Vagina (tissue), 2 donors: ENCODE data around the gene DIO3. TPM values are rescaled to one million over a fixed set of nuclear protein-coding genes. Genes with fewer than 3 reads are reported as not detected.

Source experiments
- DNase-seq, 2 donors: peaks; one replicate each; pipeline ENCODE4 v3.0.0-alpha.2; 2017; ENCODE audit errors: extremely low spot score in 2 of 2
- H3K27ac ChIP-seq: fragments of 200-600 bp; sonication (generic); one replicate; pipeline ENCODE4 v1.5.1; 2019
- H3K27me3 ChIP-seq: fragments of 200-600 bp; sonication (generic); one replicate; pipeline ENCODE4 v1.5.1; 2019
- H3K36me3 ChIP-seq, 2 donors: fragments of 200-600 bp; sonication (generic); one replicate each; pipeline ENCODE4 v1.5.1; 2017 to 2019
- H3K4me1 ChIP-seq: fragments of 200-600 bp; sonication (generic); one replicate; pipeline ENCODE4 v1.5.1; 2019
- H3K4me3 ChIP-seq, 2 donors: fragments of 200-600 bp; sonication (generic); 1 replicate in 1 of 2; 2 replicates in 1 of 2; pipeline ENCODE4 v1.5.1; 2016 to 2019
- H3K9me3 ChIP-seq: fragments of 200-600 bp; sonication (generic); one replicate; pipeline ENCODE4 v1.5.1; 2019
- POLR2A ChIP-seq, 2 donors: fragments of 450-650 bp; IDR thresholded peaks; one replicate each; pipeline ENCODE4 v1.6.1; 2017; ENCODE audit warnings: antibody characterized with exemption in 2 of 2, mild to moderate bottlenecking in 2 of 2, moderate library complexity in 2 of 2
- POLR2AphosphoS5 ChIP-seq, 2 donors: sonication (generic); formaldehyde crosslinking; IDR thresholded peaks; one replicate each; pipeline ENCODE4 v1.9.0; 2017; ENCODE audit warnings: antibody characterized with exemption in 2 of 2, mild to moderate bottlenecking in 2 of 2, low read depth in 1 of 2; ENCODE audit not compliant: insufficient read depth in 1 of 2
- intact Hi-C: fragments of 100-400 bp; cut with DNase I; formaldehyde crosslinking; loops from one replicate; pipeline ENCODE4 v1.15.1; 2023
- total RNA-seq: library from RNA; depleted of rRNA; stranded (reverse); fragments of >200 nt; gene quantifications from one replicate; pipeline ENCODE4 v1.2.3, GENCODE V29; 2016
- TF ChIP-seq, protein P1 (sequence below), 3 experiments: fragments of 450-650 bp in 2 of 3; fragments of 200-600 bp in 1 of 3; sonication (generic) in 1 of 3; IDR thresholded peaks; one replicate each; pipeline ENCODE4 v1.5.1; 2017 to 2019; ENCODE audit warnings: antibody characterized with exemption in 3 of 3, mild to moderate bottlenecking in 2 of 3, moderate library complexity in 2 of 3

The DIO3 gene
- total RNA-seq, 1 donor from 2014 or later: 52.1 TPM

DNA sequence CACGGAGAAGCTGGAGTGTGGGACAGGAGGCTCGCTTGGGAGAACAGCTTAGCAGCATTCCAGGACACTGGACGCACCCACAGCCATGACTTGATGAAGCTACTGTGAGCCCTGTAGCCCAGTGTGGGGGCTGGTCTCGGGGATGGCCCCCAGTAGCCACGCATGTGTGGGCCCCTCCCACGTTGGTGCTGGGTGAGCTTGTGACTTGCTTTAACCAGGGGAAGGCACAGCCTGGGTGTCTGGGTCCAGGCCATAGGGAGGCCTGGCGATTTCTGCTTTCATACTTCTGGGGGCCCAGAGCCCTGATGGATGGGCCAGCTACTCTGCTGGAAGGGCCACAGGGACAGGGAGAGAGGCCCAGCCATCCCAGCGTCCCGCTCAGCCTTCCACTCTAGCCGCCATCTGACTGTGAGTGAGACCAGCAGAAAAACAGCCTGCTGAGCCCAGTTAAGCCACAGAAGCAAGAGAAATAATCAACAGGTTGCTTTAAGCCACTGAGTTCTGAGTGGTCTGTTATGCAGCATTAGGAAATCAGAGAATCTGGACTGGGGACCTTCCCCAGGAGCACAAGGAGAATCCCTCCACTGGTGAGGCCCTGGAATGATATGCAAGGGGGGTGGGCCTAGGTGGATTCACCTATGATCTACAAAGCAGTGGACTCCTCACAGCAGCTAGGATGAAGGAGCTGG, 16.1 kb downstream of the DIO3 start:
- Histone ChIP-seq H3K27me3 (no peaks in the 10 kb centered on the region), H3K27ac (no peak overlapping the region), H3K4me3 (no peak overlapping the region), H3K9me3 (no peaks in the 10 kb centered on the region), H3K4me1 (no peaks in the 10 kb centered on the region), H3K36me3 (no peaks in the 10 kb centered on the region)
- no peak for DNase-seq
- intact Hi-C loops: no loop called here
- TF ChIP-seq, protein P1, sequence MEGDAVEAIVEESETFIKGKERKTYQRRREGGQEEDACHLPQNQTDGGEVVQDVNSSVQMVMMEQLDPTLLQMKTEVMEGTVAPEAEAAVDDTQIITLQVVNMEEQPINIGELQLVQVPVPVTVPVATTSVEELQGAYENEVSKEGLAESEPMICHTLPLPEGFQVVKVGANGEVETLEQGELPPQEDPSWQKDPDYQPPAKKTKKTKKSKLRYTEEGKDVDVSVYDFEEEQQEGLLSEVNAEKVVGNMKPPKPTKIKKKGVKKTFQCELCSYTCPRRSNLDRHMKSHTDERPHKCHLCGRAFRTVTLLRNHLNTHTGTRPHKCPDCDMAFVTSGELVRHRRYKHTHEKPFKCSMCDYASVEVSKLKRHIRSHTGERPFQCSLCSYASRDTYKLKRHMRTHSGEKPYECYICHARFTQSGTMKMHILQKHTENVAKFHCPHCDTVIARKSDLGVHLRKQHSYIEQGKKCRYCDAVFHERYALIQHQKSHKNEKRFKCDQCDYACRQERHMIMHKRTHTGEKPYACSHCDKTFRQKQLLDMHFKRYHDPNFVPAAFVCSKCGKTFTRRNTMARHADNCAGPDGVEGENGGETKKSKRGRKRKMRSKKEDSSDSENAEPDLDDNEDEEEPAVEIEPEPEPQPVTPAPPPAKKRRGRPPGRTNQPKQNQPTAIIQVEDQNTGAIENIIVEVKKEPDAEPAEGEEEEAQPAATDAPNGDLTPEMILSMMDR (IDR thresholded peaks at IDR 0.05): no peak
- TF ChIP-seq POLR2A (IDR thresholded peaks at IDR 0.05): no peak
- TF ChIP-seq POLR2AphosphoS5 (IDR thresholded peaks at IDR 0.05; ENCODE audit: insufficient read depth in 1 of 2, low read depth in 1 of 2): no peak

DNA sequence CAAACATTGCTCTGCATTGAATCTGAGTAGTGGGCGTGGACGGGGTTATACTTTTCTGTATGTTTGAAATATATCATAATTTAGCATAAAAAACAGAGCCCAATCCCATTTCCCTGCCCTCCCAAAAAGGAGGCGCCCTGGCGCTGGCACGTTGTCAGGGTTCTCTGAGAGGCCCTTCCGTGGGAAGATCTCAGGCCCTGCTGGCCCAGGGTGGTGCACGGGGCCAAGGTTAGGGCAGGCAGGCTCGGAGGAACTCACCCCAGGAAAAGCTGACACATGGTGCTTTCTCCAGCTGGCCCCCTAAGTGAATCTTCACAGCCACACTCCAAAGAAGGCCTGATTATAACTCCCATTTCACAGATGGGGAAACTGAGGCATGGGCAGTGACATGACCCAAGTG, 17.2 kb downstream of the DIO3 start:
- no peak overlapping the region for H3K27ac ChIP-seq
- H3K4me3 ChIP-seq: no peak overlapping the region
- intact Hi-C loops: no loop called here

DNA sequence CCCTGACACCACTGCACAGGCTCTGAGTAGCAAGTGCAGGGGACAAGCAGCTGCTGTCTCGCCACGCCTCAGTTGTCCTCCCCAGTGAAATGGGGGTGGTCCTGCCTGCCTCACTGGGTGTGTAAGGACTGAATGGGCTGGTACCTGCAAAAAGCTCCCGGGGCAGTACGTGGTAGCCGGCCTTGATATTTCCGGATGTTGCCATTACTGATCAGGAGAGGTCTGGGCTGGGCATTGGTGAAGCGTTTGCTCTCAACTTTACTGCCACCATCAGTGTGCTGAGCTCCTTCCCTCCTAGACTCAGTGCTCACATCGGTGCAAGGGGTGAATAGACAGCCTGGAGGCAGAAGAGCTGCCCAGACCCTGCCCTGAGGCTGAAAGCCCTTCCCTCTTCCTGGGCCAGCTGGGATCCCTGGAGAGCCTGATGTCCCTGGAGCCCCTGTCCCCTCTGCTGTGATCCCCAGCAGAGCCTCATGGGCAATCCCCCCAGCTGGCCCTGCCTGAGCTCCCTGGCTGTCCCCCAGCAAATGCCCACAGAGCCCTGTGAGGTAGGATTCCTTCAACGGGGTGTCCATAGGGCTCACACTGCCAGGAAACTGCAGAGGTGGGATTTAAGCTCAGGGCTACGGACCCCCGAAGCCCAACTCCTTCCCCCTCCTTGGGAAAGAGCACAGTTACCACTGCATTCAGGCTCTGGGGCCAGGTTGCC, 18.2 kb downstream of the DIO3 start:
- H3K4me3 ChIP-seq: no peak overlapping the region
- no peaks in the 10 kb centered on the region for H3K36me3 ChIP-seq
- DNase-seq: no peak
- no peak for TF ChIP-seq POLR2AphosphoS5 (IDR thresholded peaks at IDR 0.05; ENCODE audit: insufficient read depth in 1 of 2, low read depth in 1 of 2)
- TF ChIP-seq, protein P1 (IDR thresholded peaks at IDR 0.05): no peak
- TF ChIP-seq POLR2A (IDR thresholded peaks at IDR 0.05): no peak
- H3K9me3 ChIP-seq: no peaks in the 10 kb centered on the region
- intact Hi-C loops: no loop called here
- H3K4me1 ChIP-seq: no peaks in the 10 kb centered on the region
- no peaks in the 10 kb centered on the region for H3K27me3 ChIP-seq
- H3K27ac ChIP-seq: no peak overlapping the region

More for the DNA sequence above, 17.2 kb downstream of the DIO3 start:
- H3K4me1 ChIP-seq: no peaks in the 10 kb centered on the region
- H3K27me3 ChIP-seq: no peaks in the 10 kb centered on the region
- no peaks in the 10 kb centered on the region for H3K36me3 ChIP-seq
- no peaks in the 10 kb centered on the region for H3K9me3 ChIP-seq
- DNase-seq: no peak
- no peak for TF ChIP-seq POLR2A (IDR thresholded peaks at IDR 0.05)
- TF ChIP-seq, protein P1 (IDR thresholded peaks at IDR 0.05): no peak
- TF ChIP-seq POLR2AphosphoS5 (IDR thresholded peaks at IDR 0.05; ENCODE audit: insufficient read depth in 1 of 2, low read depth in 1 of 2): no peak

DNA sequence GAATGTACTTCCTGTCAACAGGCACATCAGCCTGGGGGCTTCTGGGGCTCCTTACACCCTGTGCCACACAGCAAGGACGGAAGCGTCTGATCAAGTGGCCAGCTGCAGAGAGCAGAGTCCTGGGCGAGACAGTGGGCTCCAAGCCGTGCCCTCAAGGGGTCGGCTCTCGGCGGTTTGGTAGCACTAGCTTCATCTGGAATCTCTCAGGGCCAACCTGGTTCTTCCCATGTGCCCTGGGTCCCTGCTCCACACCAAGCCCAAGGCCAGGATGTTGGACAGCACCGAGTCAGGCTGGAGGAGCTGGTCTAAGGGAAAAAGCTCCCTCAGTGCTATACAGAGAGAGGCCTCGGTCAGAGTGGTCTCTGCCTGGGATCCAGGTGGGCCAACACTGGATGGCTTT, 20.5 kb downstream of the DIO3 start:
- Histone ChIP-seq H3K36me3 (no peaks in the 10 kb centered on the region), H3K9me3 (no peaks in the 10 kb centered on the region), H3K4me1 (no peaks in the 10 kb centered on the region), H3K27me3 (no peaks in the 10 kb centered on the region), H3K27ac (no peak overlapping the region), H3K4me3 (no peak overlapping the region)
- DNase-seq: no peak
- TF ChIP-seq, protein P1 (IDR thresholded peaks at IDR 0.05): no peak
- TF ChIP-seq POLR2AphosphoS5 (IDR thresholded peaks at IDR 0.05; ENCODE audit: insufficient read depth in 1 of 2, low read depth in 1 of 2) (no peak), POLR2A (IDR thresholded peaks at IDR 0.05) (no peak)
- intact Hi-C loops: no loop called here

DNA sequence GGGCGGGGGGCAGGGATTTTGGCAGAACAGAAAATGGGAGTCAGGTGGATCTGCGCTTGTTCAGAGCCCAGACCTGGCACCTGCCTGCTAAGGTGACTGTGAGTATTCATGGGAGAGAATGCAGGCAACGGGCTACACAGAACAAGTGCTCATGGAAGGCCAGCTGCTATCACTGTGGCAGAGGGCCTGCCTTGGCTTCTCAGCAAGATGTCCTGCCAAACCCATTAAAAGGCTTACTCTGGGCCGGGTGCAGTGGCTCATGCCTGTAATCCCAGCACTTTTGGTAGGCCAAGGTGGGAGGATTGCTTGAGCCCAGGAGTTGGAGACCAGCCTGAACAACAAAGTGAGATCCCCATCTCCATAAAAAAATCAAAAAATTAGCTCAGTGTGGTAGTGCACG, 21.0 kb downstream of the DIO3 start:
- intact Hi-C loops: no loop called here
- Histone ChIP-seq H3K4me1 (no peaks in the 10 kb centered on the region), H3K36me3 (no peaks in the 10 kb centered on the region), H3K4me3 (no peak overlapping the region), H3K9me3 (no peaks in the 10 kb centered on the region), H3K27me3 (no peaks in the 10 kb centered on the region), H3K27ac (no peak overlapping the region)
- TF ChIP-seq, protein P1 (IDR thresholded peaks at IDR 0.05): no peak
- TF ChIP-seq POLR2A (IDR thresholded peaks at IDR 0.05): no peak
- TF ChIP-seq POLR2AphosphoS5 (IDR thresholded peaks at IDR 0.05; ENCODE audit: insufficient read depth in 1 of 2, low read depth in 1 of 2): no peak
- no peak for DNase-seq
